Embryonic facial prominence (tissue), 1 donor: ENCODE measurements around the gene ZFYVE1.
A peak's percentile ranks its signal among the peaks of the same experiment; 100 is the strongest.
"Not testable (repeated sequence)": the region's sequence is repeated elsewhere in the genome, so short reads cannot be mapped to it uniquely, and the experiment has no call there.

ENCODE experiments used
- DNase-seq: peaks from one replicate; pipeline ENCODE4 v3.0.0-alpha.2; 2016; ENCODE audit errors: extremely low spot score

The ZFYVE1 gene

DNA sequence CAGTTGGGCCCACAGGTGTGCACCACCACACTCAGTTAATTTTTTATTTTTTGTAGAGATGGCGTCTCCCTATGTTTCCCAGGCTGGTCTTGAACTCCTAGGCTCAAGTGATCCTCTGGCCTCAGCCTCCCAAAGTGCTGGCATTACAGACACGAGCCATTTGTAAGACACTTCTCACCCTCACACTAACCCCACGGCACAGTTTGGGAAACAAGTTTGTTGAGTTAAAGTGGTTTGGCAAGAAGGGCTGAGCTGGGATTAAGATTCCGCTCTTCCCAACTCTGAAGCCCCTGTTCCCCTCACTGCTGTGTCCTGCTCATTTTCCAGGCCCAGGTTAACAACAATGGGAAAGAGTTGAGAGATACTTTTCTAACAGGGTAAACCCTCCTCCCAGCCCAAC is 65.9 kb downstream of the ZFYVE1 start:
- DNase-seq: not testable (repeated sequence)

DNA sequence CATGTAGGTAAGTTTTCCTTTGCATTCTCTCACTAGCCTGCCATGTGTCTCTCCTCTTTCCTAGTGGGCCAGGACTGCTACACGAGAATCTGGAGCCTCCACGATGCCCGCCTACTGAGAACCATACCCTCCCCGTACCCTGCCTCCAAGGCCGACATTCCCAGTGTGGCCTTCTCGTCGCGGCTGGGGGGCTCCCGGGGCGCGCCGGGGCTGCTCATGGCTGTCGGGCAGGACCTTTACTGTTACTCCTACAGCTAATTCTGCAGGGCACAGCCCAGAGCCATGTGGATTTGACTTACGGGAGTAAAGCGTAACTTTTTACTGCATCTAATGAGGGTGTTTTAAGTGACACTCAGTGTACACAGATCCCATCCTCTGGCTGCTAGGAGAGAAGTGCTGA is 68.4 kb downstream of the ZFYVE1 start:
- no peak for DNase-seq

DNA sequence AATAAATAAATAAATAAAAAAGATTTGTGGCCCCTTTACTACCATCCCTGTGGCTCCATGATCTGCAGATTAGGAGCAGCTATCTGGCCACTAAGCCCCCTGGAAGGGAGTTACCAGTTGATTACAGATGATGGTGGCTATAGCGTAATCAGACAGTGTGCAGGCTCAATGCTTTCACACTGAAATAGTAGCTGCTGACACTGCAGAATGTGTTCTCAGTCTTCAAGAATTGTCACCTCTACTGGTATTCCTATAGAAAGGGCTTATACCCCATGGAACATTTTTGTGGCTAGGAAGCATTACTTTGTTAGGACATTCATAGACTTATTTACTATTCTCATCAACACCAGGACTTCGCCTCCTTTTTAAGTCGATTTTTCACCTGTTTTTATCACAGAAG is 69.7 kb downstream of the ZFYVE1 start:
- DNase-seq: no peak

DNA sequence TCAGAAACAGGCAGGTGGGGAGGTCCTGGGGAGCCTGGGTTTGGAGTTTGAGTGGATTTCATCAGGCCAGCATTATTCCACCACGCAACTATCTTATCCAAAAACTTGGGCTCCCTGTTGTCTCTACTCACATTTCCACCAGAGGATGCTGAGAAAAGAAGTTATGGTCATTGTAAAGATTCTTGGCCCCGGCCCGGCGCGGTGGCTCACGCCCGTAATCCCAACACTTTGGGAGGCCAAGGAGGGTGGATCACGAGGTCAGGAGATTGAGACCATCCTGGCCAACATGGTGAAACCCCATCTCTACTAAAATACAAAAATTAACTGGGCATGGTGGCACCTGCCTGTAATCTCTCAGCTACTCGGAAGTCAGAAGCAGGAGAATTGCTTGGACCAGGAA is 70.2 kb downstream of the ZFYVE1 start:
- DNase-seq: not testable (repeated sequence)

DNA sequence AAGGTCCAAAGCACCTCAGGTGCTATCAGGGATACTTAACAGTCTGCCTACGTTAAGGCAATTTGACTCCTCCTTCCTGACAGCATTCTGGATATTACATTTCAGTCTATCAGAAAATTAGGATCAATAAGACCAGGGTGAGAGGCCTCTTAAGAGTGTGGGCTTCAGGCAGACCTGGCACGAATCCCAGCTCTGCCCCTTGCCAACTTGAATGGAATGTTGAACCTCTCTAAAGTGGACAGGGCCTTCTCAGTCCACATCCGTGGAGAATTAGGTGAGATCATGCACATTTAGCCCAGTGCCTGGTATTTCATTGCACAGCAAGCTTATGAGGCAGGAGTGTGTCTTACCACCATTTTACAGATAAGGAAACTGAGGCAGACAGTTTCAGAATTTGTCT is 74.7 kb downstream of the ZFYVE1 start:
- no peak for DNase-seq

DNA sequence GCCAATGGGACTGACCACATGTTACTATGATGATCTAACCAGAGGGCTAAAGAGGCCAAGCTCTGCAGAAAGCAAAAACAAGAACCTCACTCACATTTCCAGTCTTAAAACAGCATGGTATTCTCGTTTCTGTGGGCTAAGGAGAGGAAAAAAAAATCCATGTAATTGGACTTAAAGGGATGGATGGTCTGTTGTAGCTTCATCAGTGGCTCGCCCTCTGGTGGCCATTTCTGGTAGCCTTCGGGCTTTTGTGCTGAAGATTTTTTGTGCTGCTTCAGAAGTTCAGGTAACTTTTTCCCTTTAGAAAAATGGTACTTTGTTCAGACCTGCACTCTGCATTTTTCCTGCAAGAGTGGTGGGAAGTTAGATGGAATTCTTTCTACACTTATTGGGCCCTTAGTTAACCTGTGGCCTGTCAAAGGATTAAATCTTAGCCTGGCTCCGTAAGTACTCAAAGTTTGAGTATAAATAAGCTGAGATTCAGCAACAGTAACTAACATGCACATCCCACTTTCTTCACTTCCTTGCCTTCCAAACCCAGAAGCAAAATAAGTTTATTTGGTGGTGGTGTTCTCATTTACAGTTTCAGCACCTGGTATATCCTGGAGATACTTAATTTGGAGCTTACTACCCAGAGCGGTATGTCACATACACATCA is 78.3 kb downstream of the ZFYVE1 start:
- peak; percentile 16 for DNase-seq

DNA sequence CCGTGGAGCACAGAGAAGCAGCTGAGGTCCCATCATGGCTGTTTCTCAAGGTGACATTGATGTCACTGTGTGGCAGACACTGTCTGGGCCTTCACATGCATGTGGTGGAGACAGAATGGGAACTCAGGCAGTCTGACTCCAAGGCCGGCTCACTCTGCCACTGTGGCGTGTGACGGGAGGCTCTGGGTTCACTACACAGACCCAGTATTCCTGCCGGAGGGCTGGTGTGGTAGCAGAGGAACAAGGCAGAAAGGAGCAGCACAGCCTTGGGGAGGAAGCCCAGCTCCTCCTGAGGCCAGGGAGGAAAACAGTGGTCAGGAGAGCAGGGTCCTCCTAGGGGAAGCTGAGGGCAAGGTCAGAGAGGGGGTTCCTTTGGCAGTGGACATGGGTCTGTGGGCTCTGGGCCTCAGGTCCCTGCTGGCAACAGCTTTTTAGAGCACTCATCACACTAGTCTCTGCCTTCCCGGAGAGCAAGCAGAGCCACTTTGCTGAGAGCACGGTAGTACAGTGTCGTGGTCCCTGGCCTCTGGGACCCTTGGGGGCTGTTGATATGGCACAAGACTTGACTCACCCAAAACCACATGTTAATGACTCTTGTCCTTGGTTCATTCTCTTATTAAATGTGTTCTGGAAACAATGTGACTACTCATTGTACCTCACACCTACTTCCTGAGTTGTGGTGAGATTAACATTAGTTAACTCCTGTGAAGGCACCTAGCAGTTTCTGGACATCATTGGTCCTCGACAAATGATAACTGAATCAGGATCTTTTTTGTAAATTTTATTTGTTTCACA is 79.3 kb downstream of the ZFYVE1 start:
- no peak for DNase-seq

DNA sequence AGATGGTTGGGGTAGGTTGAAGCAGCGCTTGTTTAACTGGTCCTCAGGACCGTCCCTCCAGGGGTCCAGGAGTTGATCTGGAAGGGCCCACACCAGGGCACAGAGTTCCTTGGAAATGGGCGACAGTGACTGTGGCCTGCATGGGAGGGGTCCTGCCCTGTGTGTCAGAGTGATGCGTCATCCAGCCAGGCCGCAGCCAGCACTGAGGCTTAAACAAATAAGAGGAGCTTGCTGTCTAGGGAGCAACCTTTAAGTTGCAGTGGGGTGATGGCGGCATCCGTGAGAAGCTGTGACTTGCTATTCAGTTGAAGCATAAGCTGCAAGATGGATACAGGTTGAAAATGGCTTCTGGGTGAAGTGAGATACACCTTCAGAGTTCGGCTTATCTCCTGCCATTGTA is 80.4 kb downstream of the ZFYVE1 start:
- DNase-seq: no peak

DNA sequence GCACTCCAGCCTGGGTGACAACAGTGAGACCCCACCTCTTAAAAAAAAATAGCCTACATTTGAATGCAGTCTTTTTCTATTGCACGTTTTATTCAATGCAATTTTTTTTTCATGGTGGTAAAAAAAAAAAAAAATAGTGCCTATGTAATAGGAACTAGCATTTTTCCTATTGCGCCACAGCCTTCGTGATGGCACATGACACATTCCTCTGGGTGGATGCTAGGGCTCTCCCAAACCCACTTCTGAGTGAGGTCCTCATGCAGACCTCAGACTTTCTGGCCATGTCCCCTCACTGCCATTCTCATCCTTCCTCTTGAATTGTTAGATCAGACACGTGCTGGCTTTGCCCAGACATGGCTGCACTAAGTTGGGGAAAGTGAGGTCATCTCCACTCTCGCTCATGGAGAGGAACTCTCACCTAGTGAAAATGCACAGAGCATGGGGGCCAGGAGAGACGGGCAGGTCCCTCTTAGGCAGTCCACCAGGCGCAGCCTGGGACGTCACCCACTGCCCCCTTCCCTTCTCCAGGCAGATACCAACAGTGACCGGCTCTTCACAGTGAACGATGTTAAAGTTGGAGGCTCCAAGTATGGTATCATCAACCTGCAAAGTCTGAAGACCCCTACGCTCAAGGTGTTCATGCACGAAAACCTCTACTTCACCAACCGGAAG is 81.4 kb downstream of the ZFYVE1 start:
- no peak for DNase-seq

DNA sequence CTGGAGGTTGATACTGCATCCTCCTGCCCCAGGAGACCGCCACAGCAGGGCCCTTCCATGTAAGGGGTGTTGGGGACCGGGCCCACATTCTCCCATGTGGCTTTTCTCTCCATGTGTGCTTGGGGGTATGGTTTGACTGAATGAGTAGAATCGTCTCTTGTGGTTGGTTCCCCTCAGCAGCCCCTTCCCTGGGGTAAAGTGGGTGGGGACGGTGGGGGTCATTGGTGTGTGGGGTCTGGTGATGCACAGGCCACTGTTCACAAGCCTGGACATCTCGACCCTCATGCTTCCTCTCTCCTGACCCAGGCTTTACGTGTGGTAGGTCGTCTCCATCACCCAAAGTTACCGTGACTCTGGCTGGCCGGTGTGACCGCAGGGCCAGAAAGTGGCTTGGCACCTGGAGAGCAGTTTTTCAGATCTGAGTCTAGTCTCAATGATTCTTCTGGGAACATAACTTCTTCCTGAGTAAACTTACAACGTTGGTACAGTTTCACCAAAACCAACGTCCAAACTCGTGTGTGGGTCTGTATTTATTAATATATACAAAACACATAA is 83.0 kb downstream of the ZFYVE1 start:
- no peak for DNase-seq

DNA sequence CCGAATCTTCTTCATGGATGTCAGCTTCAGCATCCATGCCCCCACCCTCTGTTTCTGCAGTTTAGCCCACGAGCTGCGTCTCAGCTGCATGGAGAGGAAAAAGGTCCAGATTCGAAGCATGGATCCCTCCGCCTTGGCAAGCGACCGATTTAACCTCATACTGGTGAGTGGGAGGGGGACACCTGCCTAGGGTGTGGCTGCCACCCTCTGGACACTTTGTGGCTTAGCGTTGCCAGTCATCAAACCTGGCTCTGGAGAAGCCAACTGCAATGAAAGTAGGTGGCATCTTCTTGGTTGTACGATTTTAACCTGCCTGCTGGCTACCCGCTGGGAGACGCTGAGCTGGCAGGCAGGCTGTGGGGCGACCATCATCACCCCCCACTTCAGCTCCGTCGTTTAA is 84.0 kb downstream of the ZFYVE1 start:
- no peak for DNase-seq

DNA sequence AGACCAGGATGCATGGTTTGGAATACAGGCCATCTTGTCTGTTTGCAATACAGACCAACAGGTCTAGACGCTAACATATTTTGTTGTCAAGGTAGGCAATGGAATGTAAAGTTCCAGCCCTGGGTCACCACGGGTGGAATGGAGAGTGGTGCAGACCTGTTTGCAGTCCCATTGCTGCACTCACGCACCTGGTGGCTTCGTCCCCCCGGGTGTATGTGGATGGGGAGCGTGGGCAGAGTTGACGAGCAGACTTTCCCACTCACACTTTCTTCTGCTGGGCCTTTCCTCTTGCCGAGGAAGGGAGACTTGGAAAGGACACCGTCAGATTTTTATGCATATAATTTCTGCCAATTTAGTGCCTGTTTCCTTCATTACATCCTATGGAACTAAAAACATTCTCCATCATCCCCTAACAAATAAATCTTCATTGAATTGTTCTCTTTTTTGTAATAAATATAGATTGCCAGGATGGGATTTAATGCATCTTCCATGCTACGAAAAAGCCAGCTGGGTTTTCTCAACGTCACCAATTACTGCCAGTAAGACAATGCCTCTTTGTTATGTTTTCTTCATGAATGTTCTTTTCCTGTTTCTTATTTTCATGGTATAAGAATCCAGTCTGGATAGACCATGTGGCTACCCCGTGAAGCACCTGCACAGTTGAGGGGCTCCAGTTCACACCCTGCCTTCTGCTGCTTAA is 85.5 kb downstream of the ZFYVE1 start:
- no peak for DNase-seq

DNA sequence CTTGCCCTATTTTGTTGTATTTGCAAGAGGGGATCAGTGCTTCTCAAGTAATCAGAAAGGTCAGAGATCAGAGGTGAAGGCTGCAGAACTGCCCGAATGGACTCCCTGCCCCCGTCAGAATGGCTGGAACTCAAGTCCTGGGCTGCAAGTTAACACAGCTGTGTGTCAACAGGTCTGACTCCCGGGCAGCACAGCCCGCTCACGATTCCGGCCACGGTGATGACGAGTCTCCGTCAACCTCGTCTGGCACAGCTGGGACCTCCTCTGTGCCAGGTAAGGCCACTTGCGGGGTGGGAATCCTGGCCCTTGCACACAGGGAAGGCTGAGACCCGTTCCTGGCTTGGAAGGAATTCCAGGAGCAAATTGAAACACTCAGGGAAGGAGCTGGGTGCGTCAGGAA is 87.3 kb downstream of the ZFYVE1 start:
- no peak for DNase-seq

DNA sequence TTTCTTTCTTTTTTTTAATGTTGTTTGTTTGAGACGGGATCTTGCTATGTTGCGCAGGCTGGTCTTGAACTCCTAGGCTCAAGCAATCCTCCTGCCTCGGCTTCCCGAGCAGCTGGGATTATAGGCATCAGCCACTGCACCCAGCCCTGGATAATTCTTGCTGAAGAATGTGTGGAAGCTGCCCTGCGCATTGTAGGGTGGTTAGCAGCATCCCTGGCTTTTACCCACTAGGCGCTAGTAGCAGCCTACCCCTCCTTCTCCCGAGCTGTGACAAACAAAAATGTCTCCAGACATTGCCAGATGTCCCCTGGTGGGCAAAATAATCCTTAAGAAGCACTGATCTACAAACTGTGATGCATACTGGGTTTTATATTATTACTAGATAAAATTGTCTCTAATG is 94.0 kb downstream of the ZFYVE1 start:
- DNase-seq: no peak

DNA sequence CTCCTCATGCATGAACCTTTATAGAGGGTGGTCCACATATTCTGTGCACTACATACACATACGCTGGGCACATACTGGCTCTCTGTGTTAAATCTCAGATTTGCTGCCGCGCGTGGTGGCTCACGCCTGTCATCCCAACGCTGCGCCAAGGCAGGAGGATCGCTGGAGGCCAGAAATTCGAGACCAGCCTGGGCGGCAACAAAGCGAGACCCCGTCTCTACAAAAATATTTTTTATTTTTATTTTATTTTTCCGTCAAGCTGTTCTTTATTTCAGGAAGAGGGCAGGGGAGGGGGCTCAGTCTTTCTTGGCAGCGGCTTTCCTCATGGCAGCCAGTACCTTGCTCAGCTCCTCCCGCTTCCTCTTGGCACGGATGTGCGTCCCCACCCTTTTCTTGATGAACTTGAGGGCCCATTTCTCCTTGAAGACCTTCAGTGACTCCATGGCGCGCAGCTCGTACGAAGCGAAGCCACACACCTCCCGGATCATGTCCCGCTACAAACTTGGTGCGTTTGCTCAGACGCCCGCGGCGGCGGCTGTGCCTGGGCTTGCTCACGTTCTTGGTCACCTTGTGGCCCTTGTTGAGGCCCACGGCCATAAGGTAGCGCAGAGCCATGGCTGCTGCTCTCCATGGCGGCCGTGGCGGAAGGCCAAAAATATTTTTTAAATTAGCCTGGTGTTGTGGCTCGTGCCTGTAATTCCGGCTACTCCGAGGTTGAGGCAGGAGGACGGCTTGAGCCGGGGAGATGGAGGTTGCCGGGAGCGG is 97.4 kb downstream of the ZFYVE1 start:
- no peak for DNase-seq

DNA sequence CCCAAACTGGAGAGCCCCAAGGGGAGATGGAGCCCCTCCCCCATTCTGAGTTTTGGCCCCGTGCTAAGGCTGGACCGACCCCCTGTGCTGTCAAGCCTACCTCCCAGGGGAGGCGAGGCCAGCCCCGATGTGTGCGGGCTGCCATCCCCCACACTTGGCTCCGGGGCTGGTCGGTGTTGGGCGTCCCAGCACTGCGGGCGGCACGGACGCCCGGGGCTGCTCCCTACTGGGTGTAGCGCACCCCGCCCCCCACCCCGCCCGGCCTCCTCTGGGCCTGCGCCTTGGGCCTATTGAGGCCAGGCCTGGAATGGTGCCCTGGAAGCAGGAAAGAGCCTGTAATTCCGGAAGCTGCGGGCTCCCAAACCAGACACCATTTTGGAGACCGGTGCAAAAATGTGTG is 98.0 kb downstream of the ZFYVE1 start:
- no peak for DNase-seq

DNA sequence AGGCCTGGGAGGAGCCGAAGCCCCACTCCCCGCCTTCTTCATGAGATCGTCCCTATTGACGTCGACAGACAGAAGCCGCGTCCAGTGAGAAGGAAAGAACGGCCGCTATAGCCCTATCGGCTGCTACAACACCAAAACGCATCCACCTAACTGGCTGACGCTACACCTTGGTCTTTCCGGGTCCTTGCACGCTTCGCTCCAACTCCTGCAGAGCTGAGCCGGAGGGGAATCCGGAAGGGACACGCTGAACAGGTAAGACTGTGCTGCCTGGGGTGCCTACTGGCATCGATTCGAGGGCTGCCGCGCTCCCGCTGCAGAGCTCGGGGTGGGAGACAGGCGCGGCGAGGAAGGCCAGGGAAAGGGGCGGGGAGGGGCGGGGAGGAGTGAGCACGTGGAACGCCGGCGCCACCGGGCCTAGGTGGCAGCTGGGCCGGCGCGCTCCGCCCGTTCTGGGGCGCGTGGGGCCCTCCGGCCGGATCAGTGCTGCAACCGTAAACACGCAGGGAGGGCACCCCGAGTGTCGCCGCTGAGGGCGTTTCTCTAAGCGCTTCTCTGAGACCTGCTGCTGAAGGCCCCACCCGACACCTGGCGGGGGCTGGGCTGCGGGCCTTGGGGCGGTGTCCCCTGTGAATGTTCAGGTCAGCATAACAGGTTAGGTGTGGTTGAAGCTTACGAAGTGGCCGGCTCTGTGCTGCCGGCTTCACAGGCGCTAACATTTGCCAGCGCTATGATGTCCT is 100.4 kb downstream of the ZFYVE1 start, which contains the start of gene DCAF4:
Gene DCAF4, plus strand, starts transcription at position 173 of the 737 bp plus-strand sequence. CDS start 11,515 bp downstream, outside the sequence.
- DNase-seq: peak; percentile 92

DNA sequence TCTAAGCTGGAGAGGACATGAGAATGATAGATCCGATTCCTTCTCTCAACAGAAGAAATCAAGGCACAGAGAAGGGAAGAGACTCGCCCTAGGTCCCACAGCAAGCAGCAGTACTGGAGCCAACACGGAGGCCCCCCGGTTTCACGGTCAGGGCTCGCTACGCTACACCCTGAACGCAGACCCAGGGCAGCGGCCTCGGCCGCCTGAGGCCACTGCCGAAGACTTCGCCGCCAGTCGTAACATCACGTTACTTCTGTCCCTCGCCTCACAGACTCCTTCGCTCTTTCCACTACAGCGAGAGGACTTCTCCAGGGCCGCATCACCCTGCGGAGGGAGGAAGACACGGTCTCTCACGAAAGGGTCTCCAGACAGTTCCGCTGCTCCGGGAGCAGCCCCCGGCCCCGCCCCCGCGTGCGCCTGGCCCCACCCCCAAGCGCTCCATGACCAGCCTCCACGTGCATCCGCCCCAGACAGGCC is 101.1 kb downstream of the ZFYVE1 start:
- no peak for DNase-seq

DNA sequence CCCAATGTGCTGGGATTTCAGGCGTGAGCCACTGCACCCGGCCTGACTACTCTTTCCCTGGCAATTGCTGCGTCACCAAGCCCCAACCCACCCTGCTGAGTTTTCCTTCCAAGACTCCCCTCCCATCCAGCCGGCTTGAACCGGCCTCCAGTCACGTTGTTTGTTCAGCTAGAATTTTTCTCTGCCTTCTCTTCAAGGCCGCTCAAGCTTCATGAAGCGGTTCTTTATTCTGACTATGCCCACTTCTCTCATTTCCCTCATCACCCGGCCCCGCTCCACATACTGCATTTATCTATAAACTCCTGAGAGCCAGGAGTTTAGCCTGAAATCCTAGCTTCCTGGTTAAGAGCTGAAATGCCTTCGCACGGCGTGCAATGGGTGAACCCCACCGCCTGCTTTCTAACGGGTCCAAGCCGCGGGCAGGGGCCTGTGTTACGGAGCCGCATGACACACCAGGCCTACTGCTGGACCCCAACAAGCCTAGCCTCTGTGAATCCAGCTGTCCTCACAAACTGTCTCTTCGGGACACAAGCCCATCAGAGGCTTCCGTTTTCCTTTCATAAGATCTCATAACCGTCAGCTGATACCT is 101.6 kb downstream of the ZFYVE1 start:
- DNase-seq: no peak

DNA sequence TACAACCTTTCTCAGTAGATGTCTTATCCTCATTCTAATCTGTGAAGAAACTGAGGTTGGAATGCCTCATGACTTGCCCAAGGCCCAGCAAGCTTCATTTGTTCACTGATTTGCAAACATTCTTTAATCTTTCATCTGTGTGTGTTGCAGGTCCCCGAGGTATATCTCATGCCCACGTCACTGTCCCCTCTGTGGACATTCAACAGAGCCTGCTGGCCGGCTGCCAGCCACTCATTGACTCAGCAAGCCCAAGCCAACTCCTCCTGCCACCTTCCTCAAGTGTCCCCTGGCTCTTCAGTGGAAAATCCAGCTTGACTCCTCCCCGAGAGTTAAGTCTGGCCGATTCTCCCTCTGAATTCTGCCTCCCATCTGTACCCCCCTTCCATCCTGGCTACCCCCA is 102.6 kb downstream of the ZFYVE1 start:
- DNase-seq: no peak
